ENCODE data around the gene GRK6.

GRK6 gene

GRCh38 chr5:177403792-177404640 is 22.5 kb upstream of the GRK6 start (continued):
- TF ChIP-seq ZSCAN5A (tag by site-specific recombination; IDR thresholded peaks at IDR 0.05) (no peak), IKZF3 (tag by site-specific recombination; IDR thresholded peaks at IDR 0.05) (0 out of 2 replicates have a peak, but pooled peaks have one; percentile 15), PRDM1 (tag by site-specific recombination; IDR thresholded peaks at IDR 0.05) (peak; percentile 12; the same call in 1 of the 2 replicates), ZNF654 (tag by site-specific recombination; IDR thresholded peaks at IDR 0.05; ENCODE audit: low read depth) (peak; percentile 40), MZF1 (tag by site-specific recombination; IDR thresholded peaks at IDR 0.05; ENCODE audit: borderline replicate concordance) (no peak; the same call in 1 of the 2 replicates), KLF9 (tag by site-specific recombination; IDR thresholded peaks at IDR 0.05; ENCODE audit: low read depth) (peak; percentile 91), ZNF416 (tag by site-specific recombination; IDR thresholded peaks at IDR 0.05) (no peak), EGR2 (tag by site-specific recombination; IDR thresholded peaks at IDR 0.05; ENCODE audit: low read depth) (peak; percentile 22; the same call in 1 of the 2 replicates), ZNF521 (tag by site-specific recombination; IDR thresholded peaks at IDR 0.05) (no peak), ZNF184 (tag by site-specific recombination; IDR thresholded peaks at IDR 0.05) (peak; percentile 97), ZNF248 (tag by site-specific recombination; IDR thresholded peaks at IDR 0.05) (peak; percentile 59; the same call in 1 of the 2 replicates), ZNF585B (tag by site-specific recombination; IDR thresholded peaks at IDR 0.05) (no peak), ZNF629 (tag by site-specific recombination; IDR thresholded peaks at IDR 0.05) (peak; percentile 48), ZNF548 (tag by site-specific recombination; IDR thresholded peaks at IDR 0.05) (no peak), ZNF174 (tag by site-specific recombination; IDR thresholded peaks at IDR 0.05) (no peak; the same call in none of the 2 replicates), KLF10 (tag by site-specific recombination; IDR thresholded peaks at IDR 0.05) (peak; percentile 84), GLIS2 (tag by site-specific recombination; IDR thresholded peaks at IDR 0.05) (peak; percentile 94), SETDB1 (IDR thresholded peaks at IDR 0.05; ENCODE audit: insufficient read length, low read length) (no peak), ZNF549 (tag by site-specific recombination; IDR thresholded peaks at IDR 0.05) (peak; percentile 81; the same call in 1 of the 2 replicates), SCRT1 (tag by site-specific recombination; IDR thresholded peaks at IDR 0.05; ENCODE audit: borderline replicate concordance) (no peak), KLF8 (tag by site-specific recombination; IDR thresholded peaks at IDR 0.05) (peak; percentile 47), ZNF394 (tag by site-specific recombination; IDR thresholded peaks at IDR 0.05; ENCODE audit: borderline replicate concordance) (peak; percentile 48; the same call in 1 of the 2 replicates), ZNF624 (tag by site-specific recombination; IDR thresholded peaks at IDR 0.05) (peak; percentile 93), ZNF768 (tag by site-specific recombination; IDR thresholded peaks at IDR 0.05) (no peak), ZNF701 (tag by site-specific recombination; IDR thresholded peaks at IDR 0.05) (no peak), ZNF558 (tag by site-specific recombination; IDR thresholded peaks at IDR 0.05) (no peak), ZNF121 (tag by site-specific recombination; IDR thresholded peaks at IDR 0.05) (peak; percentile 68), ZNF169 (tag by site-specific recombination; IDR thresholded peaks at IDR 0.05) (no peak), SP3 (tag by site-specific recombination; IDR thresholded peaks at IDR 0.05) (0 out of 2 replicates have a peak, but pooled peaks have one; percentile 61), MEIS1 (CRISPR knock-in tag; IDR thresholded peaks at IDR 0.05; ENCODE audit: borderline replicate concordance) (no peak), ZNF792 (tag by site-specific recombination; IDR thresholded peaks at IDR 0.05) (no peak), ZNF366 (tag by site-specific recombination; conservative IDR thresholded peaks at IDR 0.05) (no peak), ZNF19 (tag by site-specific recombination; IDR thresholded peaks at IDR 0.05; ENCODE audit: low read depth) (no peak), ZBTB21 (tag by site-specific recombination; IDR thresholded peaks at IDR 0.05) (no peak), HOXD13 (CRISPR knock-in tag; IDR thresholded peaks at IDR 0.05; ENCODE audit: borderline replicate concordance) (no peak), HOXC10 (CRISPR knock-in tag; IDR thresholded peaks at IDR 0.05) (no peak), ZNF449 (tag by site-specific recombination; IDR thresholded peaks at IDR 0.05) (0 out of 2 replicates have a peak, but pooled peaks have one; percentile 11), SP2 (tag by site-specific recombination; IDR thresholded peaks at IDR 0.05) (peak; percentile 62), KLF7 (tag by site-specific recombination; IDR thresholded peaks at IDR 0.05; ENCODE audit: borderline replicate concordance) (peak; percentile 27; the same call in 1 of the 2 replicates), ZNF837 (tag by site-specific recombination; IDR thresholded peaks at IDR 0.05) (no peak), ZNF473 (tag by site-specific recombination; IDR thresholded peaks at IDR 0.05) (peak; percentile 91; the same call in 1 of the 2 replicates)
